ENCODE measurements around the gene TADA2A. TPM values are rescaled to one million over a fixed set of nuclear protein-coding genes. Genes with fewer than 3 reads are reported as not detected.
"Not testable (repeated sequence)": the region's sequence is repeated elsewhere in the genome, so short reads cannot be mapped to it uniquely, and the experiment has no call there.

The TADA2A gene
- total RNA-seq, 2 donors from 2014 or later, result 20.2 to 26.8 TPM

DNA sequence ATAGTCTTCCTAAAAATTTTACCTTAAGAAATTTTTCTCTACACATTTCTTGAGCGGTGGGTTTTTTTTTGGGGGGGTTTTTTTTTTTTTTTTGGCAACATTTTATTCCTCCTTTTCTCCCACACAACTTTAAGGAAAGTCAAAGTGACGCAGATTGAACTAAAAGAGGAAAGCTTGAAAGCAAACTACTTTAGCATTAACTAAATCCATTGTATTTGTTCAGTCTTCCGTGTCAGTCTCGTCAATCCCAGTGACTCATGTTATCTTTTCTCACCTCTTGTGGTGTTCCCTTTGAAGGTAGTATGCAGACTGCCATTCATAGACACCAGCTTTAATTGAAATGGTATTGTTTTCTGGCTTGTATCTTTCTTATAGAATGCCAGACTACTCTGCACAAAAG lies 39.3 kb downstream of the TADA2A start:
- intact Hi-C loops (cut with DNase I), result no loop called here
- DNase-seq (ENCODE audit: low spot score), result no peak

GRCh38 chr17:37447641-37448040 lies 41.0 kb downstream of the TADA2A start:
- no peak for DNase-seq (ENCODE audit: low spot score)
- intact Hi-C loops (cut with DNase I), result no loop called here

- intact Hi-C loops (cut with DNase I), result no loop called here
- DNase-seq (ENCODE audit: low spot score), result no peak
These were observed 43.4 kb downstream of the TADA2A start for GRCh38 chr17:37450112-37450511.

- intact Hi-C loops (cut with DNase I); DNase-seq (ENCODE audit: low spot score): not testable (repeated sequence)
These were observed 51.1 kb downstream of the TADA2A start for GRCh38 chr17:37457801-37458200.

- DNase-seq (ENCODE audit: low spot score), result no peak
- intact Hi-C loops (cut with DNase I), result no loop called here
These were observed 52.1 kb downstream of the TADA2A start for GRCh38 chr17:37458805-37459204.

DNA sequence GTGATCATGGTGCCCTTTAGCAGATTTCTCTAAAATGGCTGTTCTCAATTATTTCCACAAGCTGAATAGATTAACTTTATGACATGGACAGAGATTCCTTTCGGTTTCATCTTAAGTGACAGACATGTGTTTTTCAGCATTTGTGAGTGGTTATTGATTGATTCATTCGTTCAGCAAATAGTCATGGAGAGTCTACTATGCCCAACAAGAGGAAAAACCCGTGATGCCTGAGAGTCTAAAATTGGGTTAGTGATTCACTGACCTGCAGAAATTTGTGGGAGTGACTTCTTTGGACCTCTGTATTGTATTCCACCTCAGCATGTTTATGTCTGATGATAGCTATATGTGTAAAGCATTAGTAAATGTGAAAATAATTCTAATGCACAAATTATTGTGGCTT lies 55.0 kb downstream of the TADA2A start:
- no peak for DNase-seq (ENCODE audit: low spot score)
- intact Hi-C loops (cut with DNase I), result no loop called here

- intact Hi-C loops (cut with DNase I), result no loop called here
- DNase-seq (ENCODE audit: low spot score), result no peak
These were observed 55.8 kb downstream of the TADA2A start for GRCh38 chr17:37462492-37462891.

- intact Hi-C loops (cut with DNase I), result loop anchor here in 1 of 2 donors (1.0 kb wide), 1 partner anchor 19 kb away; no protein-coding TSS in a partner anchor
These were observed 56.4 kb downstream of the TADA2A start for GRCh38 chr17:37463039-37463438.

DNA sequence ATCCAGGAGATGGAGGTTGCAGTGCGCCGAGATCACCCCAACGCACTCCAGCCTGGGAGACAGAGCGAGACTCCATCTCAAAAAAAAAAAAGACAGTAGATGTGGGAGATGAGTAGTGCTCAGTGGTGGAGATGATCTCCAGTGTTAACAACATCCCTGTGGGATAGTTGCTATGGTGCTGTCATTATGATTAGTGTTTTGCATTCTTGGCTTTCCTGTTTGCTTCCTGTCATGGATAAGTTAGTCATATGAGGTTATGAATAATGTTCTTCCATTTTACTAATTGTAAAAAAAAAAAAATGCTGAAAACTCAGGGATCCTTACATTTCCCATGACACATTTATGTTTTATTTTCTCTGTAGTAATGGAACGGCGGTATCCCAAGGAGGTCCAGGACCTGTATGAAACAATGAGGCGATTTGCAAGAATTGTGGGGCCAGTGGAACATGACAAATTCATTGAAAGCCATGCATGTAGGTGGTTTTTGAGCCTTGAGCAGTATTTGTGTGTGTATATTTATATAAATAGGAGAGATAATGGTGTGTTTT lies 58.5 kb downstream of the TADA2A start:
- intact Hi-C loops (cut with DNase I), result no loop called here
- no peak for DNase-seq (ENCODE audit: low spot score)

More at GRCh38 chr17:37463039-37463438, 56.4 kb downstream of the TADA2A start:
- DNase-seq (ENCODE audit: low spot score), result no peak

- intact Hi-C loops (cut with DNase I), result no loop called here
- DNase-seq (ENCODE audit: low spot score), result no peak
These were observed 59.8 kb downstream of the TADA2A start for GRCh38 chr17:37466471-37466870.

DNA sequence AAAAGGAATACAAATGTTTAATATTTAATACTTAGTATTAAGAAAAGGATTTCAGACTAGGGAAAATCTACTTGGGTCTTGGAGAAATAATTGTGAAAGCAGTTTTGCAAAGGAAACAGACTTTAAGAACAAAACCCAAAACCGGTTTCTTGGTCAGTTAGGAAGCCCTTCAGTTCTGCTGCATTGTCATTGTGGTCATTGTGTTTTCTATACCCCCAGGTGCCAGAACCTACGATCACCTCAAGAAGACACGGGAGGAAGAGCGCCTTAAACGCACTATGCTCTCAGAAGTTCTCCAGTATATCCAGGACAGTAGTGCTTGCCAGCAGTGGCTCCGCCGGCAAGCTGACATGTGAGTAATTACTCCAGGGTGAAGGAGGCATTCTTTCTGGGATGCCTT lies 63.5 kb downstream of the TADA2A start:
- intact Hi-C loops (cut with DNase I), result no loop called here
- DNase-seq (ENCODE audit: low spot score), result no peak

DNA sequence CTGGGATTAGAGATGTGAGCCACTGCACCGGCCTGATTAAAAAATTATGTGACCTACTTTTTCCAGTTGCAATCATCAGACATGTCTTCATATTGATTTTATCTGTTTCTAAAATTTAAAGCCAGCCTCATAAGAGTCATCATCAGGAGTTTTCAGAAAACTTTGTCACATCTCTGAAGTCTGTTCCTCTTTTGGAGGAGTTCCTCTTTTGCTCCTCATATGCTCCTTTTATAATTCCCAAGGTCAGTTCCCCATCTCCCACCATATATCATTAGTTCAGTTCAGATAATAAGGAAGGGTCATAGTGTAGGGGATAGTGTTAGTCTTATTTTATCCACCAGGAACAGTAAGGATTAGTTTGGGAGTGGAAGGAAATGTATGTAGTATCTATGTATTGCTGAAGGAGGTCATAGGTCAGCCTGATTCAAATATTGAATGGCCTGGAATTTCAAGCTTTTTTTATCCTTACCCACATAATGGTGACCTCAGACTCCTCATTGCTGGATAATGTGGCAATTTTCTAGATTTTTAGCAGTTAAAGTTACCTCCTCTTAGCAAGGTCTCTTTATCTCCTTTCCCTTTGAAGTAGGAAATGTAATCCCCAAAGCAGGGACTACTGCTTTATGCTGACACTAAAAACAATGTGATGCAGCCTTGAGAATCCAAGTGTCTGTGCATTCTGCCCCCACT lies 69.2 kb downstream of the TADA2A start:
- intact Hi-C loops (cut with DNase I), result no loop called here
- no peak for DNase-seq (ENCODE audit: low spot score)

GRCh38 chr17:37476431-37477120 lies 69.9 kb downstream of the TADA2A start:
- intact Hi-C loops (cut with DNase I), result no loop called here

GRCh38 chr17:37478187-37478586 lies 71.5 kb downstream of the TADA2A start:
- intact Hi-C loops (cut with DNase I), result no loop called here
- no peak for DNase-seq (ENCODE audit: low spot score)

More at GRCh38 chr17:37476431-37477120, 69.9 kb downstream of the TADA2A start:
- no peak for DNase-seq (ENCODE audit: low spot score)

DNA sequence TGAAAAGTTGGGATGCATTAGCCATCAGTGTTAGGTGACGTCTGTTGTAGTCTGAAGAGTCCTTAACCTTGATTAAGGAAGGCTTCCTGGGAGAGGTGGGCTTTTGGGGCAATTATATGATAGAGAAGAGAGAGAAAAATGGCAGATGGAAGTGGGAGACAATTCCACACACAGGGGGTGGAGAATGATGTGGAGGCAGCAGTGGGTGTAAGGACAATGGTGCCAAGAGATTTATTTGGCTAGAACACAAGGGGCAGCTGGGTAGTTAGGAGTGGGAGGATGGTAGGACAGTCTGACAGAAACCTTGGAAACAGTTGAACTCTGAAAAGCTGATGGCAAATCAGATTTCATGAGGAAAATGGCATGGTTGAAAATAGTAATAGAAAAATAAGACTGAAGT lies 72.3 kb downstream of the TADA2A start:
- intact Hi-C loops (cut with DNase I), result no loop called here
- no peak for DNase-seq (ENCODE audit: low spot score)

- intact Hi-C loops (cut with DNase I), result no loop called here
These were observed 73.7 kb downstream of the TADA2A start for GRCh38 chr17:37480427-37480826.

GRCh38 chr17:37481001-37481665 lies 74.4 kb downstream of the TADA2A start:
- intact Hi-C loops (cut with DNase I), result no loop called here
- no peak for DNase-seq (ENCODE audit: low spot score)

More at GRCh38 chr17:37480427-37480826, 73.7 kb downstream of the TADA2A start:
- no peak for DNase-seq (ENCODE audit: low spot score)

- DNase-seq (ENCODE audit: low spot score), result no peak
- intact Hi-C loops (cut with DNase I), result no loop called here
These were observed 76.8 kb downstream of the TADA2A start for GRCh38 chr17:37483311-37484039.

DNA sequence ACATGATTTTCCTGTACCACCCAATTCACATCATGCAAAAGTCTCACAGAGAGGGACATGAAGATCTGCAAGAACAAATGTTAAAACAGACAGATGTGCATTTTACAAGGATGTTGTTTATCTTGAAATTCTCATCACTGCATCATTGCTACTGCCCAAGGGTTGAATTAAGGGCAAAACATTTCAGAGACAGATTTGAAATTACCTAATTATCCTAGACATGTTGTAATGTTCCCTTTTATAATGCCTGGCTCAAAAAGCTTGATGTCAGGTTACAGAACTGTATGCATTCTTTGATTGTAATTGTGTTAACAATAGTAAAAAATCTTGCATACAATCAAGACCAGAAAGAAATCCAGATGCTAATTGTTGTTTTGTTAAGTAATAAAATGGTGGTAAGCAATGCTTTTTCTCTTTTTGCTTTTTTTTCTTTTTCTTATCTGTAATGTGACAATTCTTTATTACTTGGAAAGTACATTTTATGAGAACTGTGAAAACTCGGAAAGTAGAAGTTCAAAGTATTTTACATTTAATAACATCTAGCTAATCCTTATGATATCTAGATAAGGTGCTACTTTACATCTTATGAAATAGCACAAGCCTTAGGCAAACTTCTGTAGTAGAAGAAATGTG lies 79.4 kb downstream of the TADA2A start:
- intact Hi-C loops (cut with DNase I), result no loop called here

More for the DNA sequence above, 79.4 kb downstream of the TADA2A start:
- DNase-seq (ENCODE audit: low spot score), result no peak

All from posterior vena cava (tissue), 2 donors.